KMS-11 (cell line): ENCODE results near the gene GFRA4.

Source experiments
- H2AFZ ChIP-seq: fragments of 200-600 bp; sonication (generic); 2 replicates; pipeline ENCODE4 v1.6.1; 2016; ENCODE audit warnings: antibody characterized with exemption, mixed run types, low read depth
- H3K27ac ChIP-seq: fragments of 200-600 bp; sonication (generic); 2 replicates; pipeline ENCODE4 v1.6.1; 2016; ENCODE audit warnings: mild to moderate bottlenecking, mixed run types
- H3K27me3 ChIP-seq: fragments of 200-600 bp; sonication (generic); 2 replicates; pipeline ENCODE4 v1.6.1; 2017; ENCODE audit warnings: mild to moderate bottlenecking, low read depth, mixed run types, moderate library complexity; ENCODE audit not compliant: insufficient read depth
- H3K36me3 ChIP-seq: fragments of 200-600 bp; sonication (generic); 2 replicates; pipeline ENCODE4 v1.6.1; 2017; ENCODE audit warnings: mild to moderate bottlenecking, mixed run types; ENCODE audit not compliant: insufficient read depth
- H3K4me1 ChIP-seq: fragments of 200-600 bp; sonication (generic); 2 replicates; pipeline ENCODE4 v1.6.1; 2016; ENCODE audit warnings: mild to moderate bottlenecking, low read depth, mixed run types; ENCODE audit not compliant: poor library complexity, severe bottlenecking
- H3K4me2 ChIP-seq: fragments of 200-600 bp; sonication (generic); 2 replicates; pipeline ENCODE4 v1.7.0; 2016; ENCODE audit warnings: mild to moderate bottlenecking, mixed run types
- H3K4me3 ChIP-seq: fragments of 200-600 bp; sonication (generic); IDR thresholded peaks from 2 replicates; pipeline ENCODE4 v1.6.1; 2017; ENCODE audit warnings: low read depth, low read length, mixed read lengths; ENCODE audit not compliant: insufficient read depth
- H3K79me2 ChIP-seq: fragments of 200-600 bp; sonication (generic); 2 replicates; pipeline ENCODE4 v1.6.1; 2016; ENCODE audit warnings: low read depth, mixed run types; ENCODE audit not compliant: insufficient read depth
- H3K9ac ChIP-seq: fragments of 200-600 bp; sonication (generic); 2 replicates; pipeline ENCODE4 v1.6.1; 2016; ENCODE audit warnings: mild to moderate bottlenecking, mixed run types
- H4K20me1 ChIP-seq: fragments of 200-600 bp; sonication (generic); 2 replicates; pipeline ENCODE4 v1.6.1; 2016; ENCODE audit warnings: mild to moderate bottlenecking, mixed run types; ENCODE audit not compliant: insufficient read depth
- TF ChIP-seq, protein P1 (sequence below): fragments of 200-600 bp; sonication (generic); conservative IDR thresholded peaks from 2 replicates; pipeline ENCODE4 v1.6.1; 2017; ENCODE audit warnings: low read depth, mild to moderate bottlenecking, antibody characterized with exemption, low read length, moderate library complexity, mixed read lengths

GFRA4 gene, protein sequence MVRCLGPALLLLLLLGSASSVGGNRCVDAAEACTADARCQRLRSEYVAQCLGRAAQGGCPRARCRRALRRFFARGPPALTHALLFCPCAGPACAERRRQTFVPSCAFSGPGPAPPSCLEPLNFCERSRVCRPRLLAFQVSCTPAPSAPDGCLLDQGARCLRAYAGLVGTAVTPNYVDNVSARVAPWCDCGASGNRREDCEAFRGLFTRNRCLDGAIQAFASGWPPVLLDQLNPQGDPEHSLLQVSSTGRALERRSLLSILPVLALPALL

DNA sequence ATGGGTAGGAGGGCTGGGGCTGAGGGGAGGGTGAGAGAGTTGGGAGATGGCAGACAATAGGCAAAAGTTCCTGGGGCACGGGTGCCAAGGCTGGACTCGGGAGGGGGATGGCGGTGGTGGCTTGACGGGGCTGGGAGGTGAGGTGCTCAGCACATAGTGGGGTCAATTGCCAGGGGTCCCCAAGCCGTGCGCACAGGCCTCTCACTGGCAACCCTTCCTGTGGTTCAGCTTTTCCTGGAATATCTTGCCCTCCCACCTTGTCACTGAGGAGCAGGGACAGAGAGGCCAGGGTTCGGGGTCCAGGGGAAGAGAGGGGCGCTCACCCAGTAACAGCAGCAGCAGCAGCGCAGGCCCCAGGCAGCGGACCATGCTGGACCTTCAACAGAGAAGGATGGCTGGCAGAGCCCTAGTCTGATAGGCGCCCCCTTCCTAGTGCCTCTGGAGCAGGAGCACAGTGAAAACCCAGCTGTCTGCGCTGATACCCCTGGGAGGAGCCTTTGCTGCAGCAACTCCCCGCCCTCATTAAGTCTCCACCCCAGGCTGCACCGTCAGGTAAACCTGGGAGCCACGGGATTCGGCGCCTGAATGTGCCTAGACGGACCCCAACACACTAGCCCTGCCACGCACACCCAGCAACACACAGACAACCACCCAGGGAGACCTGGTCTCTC lies at the start of gene GFRA4:
Gene GFRA4, minus strand, starts transcription at position 369 of the 671 bp plus-strand sequence. Its CDS starts 0 bp downstream, at position 369.
- TF ChIP-seq, protein P1, sequence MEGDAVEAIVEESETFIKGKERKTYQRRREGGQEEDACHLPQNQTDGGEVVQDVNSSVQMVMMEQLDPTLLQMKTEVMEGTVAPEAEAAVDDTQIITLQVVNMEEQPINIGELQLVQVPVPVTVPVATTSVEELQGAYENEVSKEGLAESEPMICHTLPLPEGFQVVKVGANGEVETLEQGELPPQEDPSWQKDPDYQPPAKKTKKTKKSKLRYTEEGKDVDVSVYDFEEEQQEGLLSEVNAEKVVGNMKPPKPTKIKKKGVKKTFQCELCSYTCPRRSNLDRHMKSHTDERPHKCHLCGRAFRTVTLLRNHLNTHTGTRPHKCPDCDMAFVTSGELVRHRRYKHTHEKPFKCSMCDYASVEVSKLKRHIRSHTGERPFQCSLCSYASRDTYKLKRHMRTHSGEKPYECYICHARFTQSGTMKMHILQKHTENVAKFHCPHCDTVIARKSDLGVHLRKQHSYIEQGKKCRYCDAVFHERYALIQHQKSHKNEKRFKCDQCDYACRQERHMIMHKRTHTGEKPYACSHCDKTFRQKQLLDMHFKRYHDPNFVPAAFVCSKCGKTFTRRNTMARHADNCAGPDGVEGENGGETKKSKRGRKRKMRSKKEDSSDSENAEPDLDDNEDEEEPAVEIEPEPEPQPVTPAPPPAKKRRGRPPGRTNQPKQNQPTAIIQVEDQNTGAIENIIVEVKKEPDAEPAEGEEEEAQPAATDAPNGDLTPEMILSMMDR, result no peak
- H3K36me3 ChIP-seq, result no peaks in the 10 kb centered on the region
- H3K79me2 ChIP-seq, result no peaks in the 10 kb centered on the region
- H2AFZ ChIP-seq, result no peak within 1 kb of the TSS
- H3K4me1 ChIP-seq, result no peaks in the 10 kb centered on the region
- no peak within 1 kb of the TSS for H3K9ac ChIP-seq
- H4K20me1 ChIP-seq, result no peaks in the 10 kb centered on the region
- H3K4me2 ChIP-seq, result no peak within 1 kb of the TSS
- H3K27ac ChIP-seq, result no peak within 1 kb of the TSS
- no peaks in the 10 kb centered on the region for H3K27me3 ChIP-seq
- H3K4me3 ChIP-seq, result no peak within 1 kb of the TSS

DNA sequence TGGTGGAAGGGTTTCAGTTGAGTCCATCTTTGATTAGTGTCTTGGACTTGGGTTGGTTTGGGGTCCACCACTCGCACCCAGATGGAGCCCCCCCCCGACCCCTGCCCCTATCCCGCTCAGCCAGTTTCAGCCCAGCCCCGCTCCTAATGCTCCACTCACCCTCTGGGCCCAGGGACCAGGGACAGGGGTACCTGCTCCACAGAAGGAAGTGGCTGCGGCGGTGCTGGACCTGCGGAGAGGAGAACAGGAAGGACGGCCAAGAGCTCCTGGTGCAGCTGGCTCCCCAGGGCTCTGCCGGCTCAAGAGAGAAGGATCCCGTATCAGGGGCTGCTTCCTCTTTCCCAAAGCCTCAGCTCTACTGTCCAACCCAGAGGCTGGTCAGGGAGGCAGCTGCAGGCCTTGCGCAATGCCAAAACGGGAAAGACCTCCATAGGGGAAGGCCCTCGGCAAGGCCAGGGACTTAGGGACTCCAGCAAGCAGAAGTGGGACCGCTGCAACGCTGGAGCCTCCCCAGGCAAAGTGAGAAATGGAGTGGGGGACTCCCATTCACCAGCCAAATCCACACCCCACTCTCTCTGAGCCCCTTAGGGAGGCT lies 49.2 kb upstream of the GFRA4 start, which contains the start of gene SIGLEC1:
Gene SIGLEC1, minus strand, starts transcription at position 322 of the 595 bp plus-strand sequence. CDS start 5,472 bp downstream, outside the sequence.
- H3K27ac ChIP-seq, result no peak within 1 kb of the TSS
- H3K4me1 ChIP-seq, result no peaks in the 10 kb centered on the region
- no peaks in the 10 kb centered on the region for H3K79me2 ChIP-seq
- H3K9ac ChIP-seq, result no peak within 1 kb of the TSS
- H4K20me1 ChIP-seq, result no peaks in the 10 kb centered on the region
- H3K36me3 ChIP-seq, result no peaks in the 10 kb centered on the region
- TF ChIP-seq, protein P1, result no peak
- H3K27me3 ChIP-seq, result no peaks in the 10 kb centered on the region
- no peak within 1 kb of the TSS for H3K4me3 ChIP-seq
- H3K4me2 ChIP-seq, result no peak within 1 kb of the TSS
- H2AFZ ChIP-seq, result no peak within 1 kb of the TSS

DNA sequence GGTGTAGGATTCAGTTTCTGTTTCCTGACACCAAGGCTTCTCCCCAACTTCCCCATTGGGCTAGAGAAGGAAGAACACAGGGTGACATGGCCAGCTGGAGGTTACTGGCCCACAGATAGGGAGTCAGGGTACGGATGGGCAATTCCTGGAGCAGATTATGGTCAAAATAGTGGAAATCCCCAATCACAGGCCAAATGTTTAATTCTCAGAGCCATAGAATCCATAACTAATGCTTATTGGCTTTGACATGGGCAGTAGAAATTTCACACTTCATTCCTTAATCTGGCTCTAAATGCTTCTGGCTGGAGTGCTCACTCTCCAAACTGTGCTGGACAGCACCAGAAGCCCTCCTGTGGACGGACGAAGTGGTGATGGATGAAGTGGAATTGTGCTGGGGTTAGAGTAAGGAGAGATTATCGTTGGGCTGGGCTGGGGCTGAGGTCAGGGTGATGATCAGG lies 48.3 kb upstream of the GFRA4 start:
- Histone ChIP-seq H3K27me3 (no peaks in the 10 kb centered on the region), H3K4me3 (no peak overlapping the region), H3K79me2 (no peaks in the 10 kb centered on the region), H3K4me1 (no peaks in the 10 kb centered on the region), H3K9ac (no peak overlapping the region), H3K4me2 (no peak overlapping the region), H2AFZ (no peak overlapping the region), H3K36me3 (no peaks in the 10 kb centered on the region), H3K27ac (no peak overlapping the region), H4K20me1 (no peaks in the 10 kb centered on the region)
- TF ChIP-seq, protein P1, result no peak

DNA sequence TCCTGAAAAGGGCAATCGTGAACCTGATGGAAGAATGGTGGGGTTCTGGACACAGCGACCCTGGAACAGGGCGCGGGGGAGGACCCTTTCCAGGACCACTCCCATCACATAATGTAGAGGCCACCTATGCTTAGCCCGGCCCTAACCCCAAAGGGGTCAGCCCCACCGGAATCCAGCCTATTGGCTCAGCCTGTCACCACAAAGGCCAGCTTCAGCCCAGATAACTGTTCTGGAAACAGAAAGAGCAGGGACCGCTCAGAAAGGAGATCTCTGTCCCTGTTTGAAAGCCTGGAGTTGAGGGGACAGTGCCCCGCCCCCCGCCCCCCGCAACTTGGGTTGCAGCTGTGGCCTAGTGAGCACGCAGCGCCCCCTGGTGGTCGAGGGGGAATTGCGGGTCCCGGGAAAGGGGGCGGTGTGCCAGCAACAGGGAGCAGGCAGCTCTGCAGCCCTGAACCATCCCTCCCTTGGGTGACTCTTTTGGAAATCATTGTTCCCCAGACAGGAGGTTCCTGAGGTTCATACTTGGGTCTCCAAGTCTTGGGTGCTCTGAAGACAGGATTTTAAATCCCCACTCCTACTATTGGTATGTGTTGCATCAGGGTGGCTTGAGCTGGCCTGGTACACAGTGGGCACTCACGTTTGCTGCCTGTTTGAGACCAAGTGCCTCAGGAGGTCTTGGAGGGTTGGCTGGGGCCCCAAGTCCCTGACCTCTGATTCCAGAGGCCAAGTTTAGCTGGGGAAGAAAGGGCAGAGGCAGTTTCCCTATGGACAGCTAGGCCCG lies 47.7 kb upstream of the GFRA4 start:
- H2AFZ ChIP-seq, result no peak overlapping the region
- TF ChIP-seq, protein P1, result peak; percentile 81
- H3K4me1 ChIP-seq, result no peaks in the 10 kb centered on the region
- H3K36me3 ChIP-seq, result no peaks in the 10 kb centered on the region
- H3K4me2 ChIP-seq, result no peak overlapping the region
- no peak overlapping the region for H3K4me3 ChIP-seq
- H3K9ac ChIP-seq, result no peak overlapping the region
- H3K27me3 ChIP-seq, result no peaks in the 10 kb centered on the region
- H4K20me1 ChIP-seq, result no peaks in the 10 kb centered on the region
- no peaks in the 10 kb centered on the region for H3K79me2 ChIP-seq
- H3K27ac ChIP-seq, result no peak overlapping the region
